GM18909 (cell line): Measurements from ENCODE around the gene CBX8.
A peak's percentile ranks its signal among the peaks of the same experiment; 100 is the strongest.

Experiments used
- ATAC-seq: cut with Tn5 transposase; IDR thresholded peaks from one replicate; pipeline ENCODE4 v1.9.1; 2021; ENCODE audit warnings: mild to moderate bottlenecking; ENCODE audit not compliant: unreplicated experiment, poor library complexity

Gene CBX8

DNA sequence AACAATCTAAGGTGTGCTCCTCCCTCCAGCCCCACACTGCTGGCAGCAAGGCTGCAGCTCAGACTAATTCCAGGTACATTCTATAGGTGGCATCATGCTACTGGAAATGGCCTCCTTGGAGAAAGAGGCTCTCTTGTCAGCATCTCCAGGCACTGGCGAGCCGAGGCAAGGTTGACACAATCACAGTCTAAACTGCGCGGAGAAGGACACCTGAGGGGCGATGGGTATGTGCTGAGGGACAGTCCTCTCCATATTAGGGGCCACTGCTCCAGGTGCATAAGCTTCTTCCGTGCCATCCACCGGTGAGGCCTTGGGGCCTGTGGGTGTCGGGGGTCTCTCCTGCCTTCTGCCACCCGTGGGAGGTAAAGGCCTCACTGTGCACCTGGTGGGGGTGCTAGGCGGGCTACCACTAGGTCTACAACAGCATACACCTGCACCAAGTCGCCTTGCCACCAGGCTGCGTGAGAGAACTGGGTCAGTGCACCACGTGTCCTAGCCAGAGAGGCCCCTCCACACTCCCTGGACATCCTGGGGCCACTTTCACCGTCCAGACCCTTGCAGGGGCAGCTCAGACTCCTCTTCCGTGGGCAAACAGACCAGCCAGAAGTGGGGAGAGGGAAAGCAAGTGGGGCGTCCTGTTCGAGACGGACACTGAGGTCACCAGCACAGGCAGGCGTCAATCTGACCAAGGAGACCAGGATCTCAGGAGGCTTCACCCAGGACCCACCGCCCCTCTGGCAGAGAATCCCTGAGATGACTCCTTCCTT lies 12.1 kb upstream of the CBX8 start:
- no peak for ATAC-seq

DNA sequence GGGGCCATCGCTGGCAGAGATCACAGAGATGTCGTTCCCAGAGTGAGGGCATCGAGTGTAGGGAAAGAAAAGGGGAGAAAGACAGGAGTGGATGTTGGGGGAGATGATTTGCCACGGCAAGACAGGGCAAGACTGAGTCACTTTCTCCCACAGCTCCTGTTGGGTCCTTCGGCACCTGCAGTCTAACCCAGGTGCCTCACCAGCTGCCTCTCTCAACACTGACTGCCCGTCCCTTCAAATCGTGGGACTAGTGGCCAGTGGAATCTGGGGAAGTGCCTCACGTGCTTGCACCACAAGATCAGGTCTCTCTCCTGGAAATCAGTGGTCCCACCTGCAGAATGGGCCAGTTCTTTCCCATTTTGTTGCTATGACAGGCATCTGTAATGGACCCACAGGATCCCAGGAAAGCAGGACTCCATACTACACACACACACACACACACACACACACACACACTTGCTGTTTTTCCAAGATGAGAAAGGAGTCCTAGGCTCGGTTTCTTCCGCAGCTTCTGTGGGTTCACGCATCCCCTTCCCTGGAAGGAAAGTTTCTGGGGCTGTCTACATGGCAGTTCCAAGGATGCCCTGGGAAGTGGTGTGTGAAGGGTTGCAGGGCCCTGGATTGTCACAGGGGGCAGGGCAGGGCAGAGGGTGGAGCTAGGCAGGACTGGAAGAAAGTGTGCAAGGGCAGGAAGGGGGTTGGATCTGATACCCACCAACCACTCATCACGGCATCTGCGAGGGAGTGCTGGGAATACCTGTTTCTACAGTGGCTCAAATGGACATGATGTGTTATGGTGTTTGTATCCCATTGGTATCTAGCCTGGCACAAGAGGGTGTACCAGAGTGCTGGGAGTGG lies 10.2 kb upstream of the CBX8 start:
- ATAC-seq = no peak

DNA sequence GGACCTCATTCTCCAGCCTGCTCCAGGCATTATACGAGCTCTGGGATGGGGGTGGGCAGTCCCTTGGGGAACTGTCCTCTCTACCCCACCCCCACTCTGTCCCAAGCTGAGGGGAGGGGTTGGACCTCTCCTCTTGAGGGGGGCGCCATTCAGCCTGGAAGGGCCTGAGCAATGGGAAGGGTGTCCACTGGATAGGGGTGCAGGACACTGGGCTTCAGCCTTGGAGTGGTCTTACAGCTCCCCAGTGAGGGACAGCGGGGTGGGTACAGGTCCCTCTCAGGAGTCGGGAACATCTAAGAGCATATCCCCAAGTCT lies 9.5 kb upstream of the CBX8 start:
- no peak for ATAC-seq

DNA sequence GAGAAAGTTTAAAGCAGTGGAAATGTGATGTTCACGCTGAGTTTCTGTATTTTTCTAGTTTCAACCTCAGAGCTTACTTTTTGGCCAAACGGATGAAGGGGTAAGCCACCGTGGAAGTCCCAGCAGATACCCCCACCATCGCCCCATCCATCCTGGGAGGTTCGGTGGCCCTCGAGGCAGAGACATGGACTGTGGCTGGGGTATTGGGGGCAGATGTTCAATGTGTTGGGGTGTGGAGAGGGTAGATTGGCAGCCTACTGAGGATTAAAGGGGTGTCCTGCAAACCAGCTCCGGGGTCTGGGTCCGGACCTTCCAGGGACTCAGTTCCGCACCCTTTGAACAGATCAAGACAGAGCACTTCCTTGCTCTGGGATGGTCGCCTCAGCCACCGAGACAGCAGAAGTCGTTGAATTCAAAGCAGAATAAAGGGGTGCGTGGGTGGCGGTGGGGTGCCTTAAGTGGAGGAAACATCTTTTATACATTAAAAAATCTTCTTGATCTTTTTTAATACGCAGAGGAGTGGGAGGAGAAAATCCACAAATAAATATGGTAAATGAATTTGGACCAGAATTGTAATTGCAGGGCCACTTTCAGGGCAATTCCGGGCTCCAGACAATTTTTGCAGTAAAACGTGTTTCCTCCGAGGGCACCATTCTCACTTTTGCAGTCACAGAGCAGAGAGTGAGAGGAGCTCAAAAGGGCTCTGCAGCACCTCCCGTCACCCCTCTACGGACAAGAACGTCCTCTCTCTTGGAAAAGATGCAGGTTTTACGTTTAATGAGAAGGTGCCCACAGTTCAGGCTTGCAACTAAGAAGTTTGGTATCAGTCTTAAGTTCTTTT lies 8.2 kb upstream of the CBX8 start:
- no peak for ATAC-seq

DNA sequence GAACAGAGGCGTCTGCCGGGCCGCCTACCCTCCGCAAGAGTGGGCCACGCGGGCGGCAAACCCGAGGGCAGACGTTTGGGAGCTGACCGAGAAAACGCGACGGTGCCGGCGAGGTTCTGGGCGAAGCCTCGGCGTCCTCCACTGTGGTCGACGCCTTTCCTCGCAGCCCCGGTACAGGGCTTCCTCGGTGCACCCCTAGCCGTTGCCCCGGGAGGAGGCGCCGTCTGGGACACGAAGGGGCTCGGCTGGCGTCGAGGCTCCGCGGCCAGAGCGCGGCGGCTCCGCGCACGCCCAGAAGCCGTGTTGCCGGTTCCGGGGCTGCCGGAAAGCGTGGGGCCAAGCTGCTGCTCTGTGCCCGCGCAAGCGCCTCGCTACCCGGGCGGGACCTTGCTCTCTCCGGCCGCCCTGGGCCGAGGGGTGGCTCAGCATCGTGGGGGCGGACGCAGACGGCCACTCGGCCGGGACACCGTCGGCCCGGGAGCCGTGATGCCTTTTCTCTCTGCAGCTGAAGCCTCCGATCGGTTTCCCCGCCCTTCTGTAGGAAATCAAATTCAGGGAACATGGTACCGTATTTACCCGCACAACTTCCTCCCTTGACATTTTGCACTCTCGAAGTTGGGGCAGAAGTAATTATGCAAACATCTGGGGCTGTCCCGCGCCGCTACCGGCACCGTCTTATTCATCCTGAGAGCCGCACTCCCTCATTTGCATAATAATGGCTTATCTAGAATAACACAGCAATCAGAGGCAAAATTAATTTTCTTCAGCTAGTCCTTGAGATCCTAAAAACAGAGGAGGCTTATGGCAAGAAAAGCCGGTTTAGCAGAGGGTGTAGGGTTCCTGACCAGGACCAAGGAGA lies 7.3 kb upstream of the CBX8 start:
- peak; percentile 67 for ATAC-seq

DNA sequence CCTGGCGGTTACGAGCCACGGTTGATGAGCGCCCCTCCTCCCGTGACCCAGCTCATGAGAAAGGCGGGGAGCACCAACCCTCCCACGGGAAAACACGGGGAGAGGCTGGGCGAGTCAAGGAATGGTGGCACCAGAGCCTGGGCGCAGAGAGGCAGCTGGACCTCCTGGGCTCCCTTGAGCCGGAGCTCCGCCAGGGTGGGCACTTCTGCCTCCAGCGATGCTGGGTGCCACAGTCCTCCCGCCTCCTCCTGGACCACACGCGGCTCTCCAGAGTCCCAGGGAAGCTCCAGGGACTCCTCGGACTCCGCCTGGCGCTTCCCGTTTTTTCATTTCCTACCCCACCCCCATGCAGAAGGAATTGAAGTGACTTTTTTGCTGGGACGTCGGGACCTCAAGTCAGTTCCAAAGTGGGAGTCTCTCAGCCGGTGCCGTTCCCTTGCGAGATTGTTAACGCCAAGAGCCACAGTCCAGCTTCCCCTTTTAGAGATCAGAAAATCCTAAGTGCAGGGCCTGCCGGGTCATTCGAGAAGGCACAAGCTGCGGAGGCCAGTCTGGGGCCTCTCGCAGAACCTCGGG lies 6.6 kb upstream of the CBX8 start:
- no peak for ATAC-seq

DNA sequence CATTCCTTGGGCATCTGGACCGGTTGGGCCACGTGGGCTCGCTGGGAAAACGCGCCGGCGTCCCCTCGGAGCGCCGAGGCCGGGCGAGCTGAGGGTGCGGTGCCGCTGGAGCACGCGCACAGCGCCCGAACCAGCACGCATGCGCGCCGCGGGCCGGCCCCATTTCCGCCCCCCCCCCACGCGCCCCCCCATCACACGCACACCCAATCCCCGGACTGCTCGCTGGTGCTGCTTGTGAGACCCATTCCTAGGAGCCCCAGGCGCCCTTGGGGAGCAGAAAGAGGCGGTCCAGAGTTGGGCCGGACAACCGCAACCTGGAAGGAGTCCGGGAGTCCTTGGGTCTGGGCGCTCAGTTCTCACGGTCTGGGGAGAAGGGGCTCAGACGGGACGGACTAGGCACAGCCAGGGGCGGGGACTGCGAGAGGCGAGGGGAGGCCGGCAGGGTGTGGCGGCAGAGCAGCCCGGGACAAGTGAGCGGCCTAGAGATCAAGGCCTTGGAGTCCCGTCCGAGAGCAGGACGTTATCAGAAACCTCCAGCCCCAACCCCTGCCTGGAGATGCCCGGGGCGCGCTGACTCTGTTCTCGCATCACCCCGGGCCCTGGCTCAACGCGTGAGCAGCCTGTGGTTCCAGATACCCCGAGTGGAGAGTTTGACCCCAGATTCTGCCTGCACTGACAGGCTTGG lies 6.0 kb upstream of the CBX8 start:
- ATAC-seq = no peak

DNA sequence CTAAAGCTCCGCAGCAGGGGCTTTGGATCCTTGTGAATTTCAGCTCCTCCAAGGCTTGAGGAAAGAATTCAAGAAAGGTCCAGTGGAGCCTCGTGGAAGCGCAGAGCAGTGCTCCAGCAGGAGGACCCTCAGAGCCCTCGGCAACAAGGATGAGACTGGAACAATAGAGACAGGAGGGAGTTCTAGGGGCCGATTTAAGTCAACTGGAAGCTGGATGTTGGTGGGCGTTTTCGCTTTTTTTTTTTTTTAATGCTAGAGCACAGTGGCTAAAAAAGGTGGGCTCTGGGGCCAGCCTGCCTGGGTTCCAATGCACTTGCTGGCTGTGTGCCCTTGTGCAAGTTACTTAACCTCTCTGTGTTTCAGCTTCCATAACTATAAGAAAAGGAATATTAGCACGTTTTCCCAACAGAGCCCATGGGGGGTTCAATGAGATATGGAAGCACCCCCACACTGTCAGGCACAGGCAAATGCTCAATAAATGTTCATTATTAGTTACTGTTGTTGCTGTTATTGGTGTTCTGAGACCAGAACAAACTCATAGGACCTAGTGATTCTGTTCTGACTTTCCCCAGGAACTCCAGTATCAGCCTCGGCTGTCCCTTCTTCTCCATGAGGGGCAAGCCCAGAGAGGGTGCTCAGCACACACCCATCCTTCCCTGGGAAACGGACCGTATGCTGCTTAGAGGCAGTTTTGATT lies 5.3 kb upstream of the CBX8 start:
- no peak for ATAC-seq

DNA sequence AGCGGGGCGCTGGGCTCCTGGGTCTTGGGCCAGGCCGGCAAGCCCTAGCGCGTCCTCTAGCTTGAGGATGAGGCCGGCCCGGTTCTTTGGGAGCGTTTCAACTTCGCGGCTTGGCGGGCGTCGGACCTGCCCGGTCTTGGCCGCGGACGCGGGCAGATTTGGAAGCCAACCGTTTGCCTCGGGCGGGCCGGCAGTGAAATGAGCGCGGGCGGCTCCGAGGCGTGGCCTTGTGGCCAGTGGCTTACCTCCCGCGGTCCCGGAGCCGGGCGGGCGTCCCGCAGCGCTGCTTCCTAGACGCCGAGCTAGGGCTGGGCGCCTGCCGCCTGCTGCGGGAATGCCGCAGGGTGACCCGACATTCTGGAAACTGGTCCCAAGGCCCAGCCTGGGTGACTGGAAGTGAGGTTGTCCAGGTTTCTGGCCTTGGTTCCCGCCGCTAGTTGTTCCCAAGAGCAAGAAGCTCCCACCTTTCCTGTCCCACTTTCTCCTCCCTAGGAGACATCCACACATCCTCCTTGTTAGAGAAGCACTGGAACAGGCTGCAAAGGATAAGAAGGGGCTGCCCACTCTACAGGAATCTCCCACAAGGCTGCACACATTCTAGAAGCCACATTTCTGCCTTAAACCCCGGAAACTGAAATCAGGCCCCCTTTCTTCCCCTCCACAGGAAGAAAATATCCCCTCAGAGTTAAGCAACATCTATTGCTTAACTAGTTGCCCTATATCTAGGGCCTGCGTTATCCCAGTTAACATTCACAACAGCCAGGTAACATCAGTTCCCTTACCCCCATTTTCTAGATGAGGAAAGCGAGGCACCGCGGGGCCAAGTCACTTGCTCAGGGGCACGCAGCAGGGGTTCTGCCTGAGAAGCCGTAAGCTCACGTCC lies 4.5 kb upstream of the CBX8 start:
- ATAC-seq = no peak

DNA sequence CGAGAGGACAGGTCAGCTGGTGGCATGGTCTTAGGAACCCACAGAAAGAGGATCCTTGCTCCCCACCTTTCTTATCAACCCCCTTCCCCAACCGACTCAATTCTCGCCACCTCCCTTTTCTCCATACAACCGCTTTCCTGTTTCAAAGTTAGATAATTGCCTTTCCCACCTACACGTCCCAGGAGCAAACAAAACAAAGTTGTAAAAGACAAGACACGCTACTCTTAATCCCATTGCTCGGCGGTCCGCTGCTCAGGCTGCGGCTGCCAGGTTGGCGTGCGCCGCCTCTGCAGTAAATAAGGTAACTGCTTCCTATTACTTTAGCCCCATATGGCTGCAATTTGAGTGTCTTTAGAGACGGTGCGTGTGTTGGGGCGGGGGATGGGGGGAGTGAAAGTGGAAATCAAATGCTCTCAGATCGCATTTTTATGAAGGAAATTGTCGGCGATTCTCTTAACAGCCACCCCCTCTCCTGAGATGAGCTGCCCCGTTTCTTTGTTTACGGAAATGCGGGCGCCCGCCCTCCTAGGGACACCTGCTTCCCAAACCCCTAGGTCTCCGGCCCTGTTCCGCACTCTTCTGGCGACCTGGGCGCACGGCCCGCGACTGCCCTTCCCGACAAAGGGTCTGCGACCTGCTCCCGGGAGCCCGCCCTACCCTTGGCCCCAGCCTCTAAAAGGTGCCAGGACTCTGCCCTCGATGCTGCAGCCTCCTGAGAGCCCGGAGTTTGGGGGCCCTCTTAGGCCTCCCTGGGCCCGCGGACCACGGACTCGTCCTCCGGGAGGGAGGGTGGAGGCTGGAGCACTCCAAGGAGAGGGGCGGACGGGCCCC lies 3.7 kb upstream of the CBX8 start:
- ATAC-seq = no peak

DNA sequence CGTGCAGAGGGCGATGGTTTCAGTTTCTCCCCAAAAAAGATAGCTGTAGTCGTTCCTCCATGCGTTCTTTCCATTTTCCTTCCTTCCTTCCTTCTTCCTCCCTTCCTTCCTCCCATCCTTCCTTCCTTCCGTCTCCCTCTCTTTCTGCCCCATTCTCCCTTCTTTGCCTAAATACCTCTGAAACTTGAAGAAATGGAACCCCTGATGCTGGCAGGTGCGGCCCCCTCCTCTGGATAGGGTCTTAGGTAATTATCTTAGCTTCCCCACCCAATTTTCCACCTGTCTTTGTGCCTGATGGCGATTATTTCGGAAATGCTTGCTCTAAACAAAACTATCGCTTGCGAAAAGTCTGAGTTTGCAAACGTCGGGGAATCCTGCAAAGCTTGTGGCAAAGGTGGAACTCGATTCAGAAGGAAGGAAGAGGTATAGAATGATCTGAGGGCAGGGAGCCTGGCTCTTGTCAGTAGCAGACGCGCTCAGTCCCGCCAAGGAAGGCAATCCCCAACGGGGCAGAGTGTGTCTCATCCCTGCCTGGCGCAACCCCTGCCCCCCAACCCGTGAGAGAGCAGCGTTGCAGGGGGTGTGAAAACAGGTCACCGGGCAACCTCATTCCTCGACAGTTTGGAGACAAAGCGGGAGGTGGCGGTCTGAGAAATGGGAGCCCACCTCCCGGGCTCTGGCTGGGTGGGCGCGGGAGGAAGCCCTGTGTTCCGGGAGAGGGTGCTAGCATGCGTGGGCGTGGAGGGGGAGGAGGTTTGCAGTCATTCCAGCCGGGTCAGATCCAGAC lies 2.9 kb upstream of the CBX8 start:
- no peak for ATAC-seq

DNA sequence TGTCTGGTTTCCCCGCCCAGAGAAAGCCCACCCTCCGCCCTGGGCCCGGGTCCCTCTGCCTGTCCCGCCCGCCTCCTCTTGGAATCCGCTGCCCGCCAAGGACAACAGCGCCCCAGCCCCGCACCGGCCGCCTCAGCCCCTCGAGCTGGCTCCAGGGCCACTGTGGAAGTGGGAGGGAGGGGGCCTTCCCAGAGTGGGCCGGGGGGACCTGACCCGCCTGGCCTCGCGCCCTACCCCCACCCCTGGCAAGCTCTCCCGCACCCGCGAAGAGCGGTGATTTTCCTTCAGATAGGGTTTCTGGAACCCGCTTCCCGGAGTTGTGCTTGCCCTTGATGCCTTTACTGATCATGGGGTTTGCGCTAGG lies 2.3 kb upstream of the CBX8 start:
- ATAC-seq = no peak

DNA sequence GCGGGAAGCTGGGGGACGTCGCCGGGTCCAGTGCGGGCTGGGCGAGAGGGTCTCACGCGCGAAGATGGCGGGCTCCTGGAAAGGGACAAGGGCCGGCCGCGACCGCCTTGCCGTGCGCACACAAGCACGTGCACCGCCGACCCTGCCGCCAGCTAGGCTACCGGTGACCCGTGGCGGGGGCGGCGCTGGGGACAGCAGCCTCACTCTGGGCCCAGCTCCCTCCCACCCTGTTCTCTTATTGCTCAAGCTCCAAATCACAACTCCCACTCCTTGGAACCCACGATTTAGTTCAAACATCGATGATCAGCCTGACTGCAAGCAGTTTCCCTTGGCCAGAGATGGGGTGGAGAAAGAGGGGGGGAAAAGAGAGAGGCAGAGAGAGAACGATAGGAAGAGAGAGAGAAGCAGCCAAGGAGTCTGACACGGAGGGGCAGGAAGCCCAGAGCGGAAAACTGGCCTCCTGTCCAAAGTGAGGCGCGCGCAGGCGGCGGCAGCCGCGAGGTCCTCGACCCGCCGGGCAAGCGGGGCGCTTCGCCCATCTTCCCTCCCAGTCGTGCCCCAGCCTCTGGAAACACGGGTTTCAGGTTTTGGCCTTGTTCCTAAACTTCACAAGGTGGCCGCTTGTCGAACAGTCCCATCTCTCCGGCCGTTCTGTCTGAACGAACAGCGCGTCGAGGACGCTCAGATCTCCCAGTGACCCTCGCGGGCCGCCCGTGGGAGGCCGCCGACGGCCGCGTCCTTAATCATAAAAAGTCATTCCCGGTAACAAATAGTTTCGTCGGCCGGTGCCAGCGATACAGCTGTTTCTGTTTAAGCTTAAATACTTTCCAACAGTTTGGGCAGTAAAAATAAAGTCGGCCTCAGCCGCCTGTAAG lies 1.7 kb upstream of the CBX8 start:
- no peak for ATAC-seq

DNA sequence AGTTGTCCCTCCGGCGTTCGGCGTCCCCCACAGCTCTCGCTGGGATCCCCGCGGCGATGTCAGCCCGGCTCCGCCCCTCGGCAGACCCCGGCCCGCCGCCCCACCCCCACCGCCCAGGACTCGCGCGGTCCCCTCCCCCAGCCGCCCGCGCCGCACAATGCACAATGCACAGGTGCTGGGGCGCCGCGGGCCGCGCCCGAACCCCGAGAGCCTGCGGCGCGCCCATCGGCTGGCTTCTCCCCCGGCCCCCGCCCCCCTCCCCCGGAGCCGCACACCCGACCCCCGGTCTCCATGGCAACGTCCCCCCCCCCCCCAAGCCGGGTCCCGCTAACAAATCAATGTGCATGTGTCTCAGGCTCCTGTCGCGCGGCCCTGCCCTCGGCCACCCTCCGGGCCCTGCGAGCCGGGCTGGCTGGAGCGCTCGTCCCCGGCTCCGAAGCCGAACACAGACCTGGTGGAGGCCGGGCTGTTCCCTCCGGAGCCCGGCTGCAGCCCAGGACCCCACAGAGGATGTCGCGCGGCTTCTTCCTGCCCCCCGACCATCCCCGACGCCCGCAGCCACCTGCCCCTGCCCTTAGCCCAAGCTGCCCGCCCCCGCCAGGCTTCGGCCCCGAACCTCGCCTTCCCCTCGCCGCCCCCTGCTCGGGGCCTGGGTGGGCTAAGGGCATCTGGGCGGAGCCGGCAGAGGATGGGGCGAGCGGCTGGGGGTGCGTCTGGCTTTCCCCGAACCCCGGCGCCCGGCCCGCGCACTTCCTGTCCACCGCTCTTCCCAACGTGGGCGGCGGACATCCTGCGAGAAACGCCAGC lies 818 bp upstream of the CBX8 start:
- peak; percentile 10 for ATAC-seq

DNA sequence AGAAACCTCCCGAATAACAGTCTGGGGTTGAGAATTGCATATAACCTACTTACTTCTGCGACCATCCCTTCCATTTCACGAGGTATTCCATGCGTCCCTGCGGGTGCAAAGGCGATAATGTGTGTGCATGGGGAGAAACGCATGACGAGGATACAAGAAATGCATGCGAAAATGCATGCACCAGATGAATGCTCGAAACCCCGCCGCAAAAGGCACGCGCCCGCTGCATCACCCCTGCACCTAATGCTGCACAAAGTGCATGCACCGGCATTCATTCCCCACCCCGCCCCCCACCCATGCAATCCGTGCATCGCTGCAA lies 474 bp downstream of the CBX8 start:
- ATAC-seq = no peak
